Type B pancreatic cell (in vitro differentiated cells): ENCODE results near the gene RBMS3. TPM values are rescaled to one million over a fixed set of nuclear protein-coding genes. Genes with fewer than 3 reads are reported as not detected.

ENCODE experiments used
- DNase-seq: peaks from one replicate; pipeline ENCODE4 v3.0.0; 2021; ENCODE audit warnings: mixed read lengths; ENCODE audit not compliant: unreplicated experiment; ENCODE audit errors: extremely low spot score
- H3K27ac Mint-ChIP-seq: 2 replicates; pipeline ENCODE4 v1.8.0; 2021; ENCODE audit warnings: mild to moderate bottlenecking, mixed read lengths
- H3K27me3 Mint-ChIP-seq: 2 replicates; pipeline ENCODE4 v1.8.0; 2021; ENCODE audit warnings: mixed read lengths
- H3K36me3 Mint-ChIP-seq: 2 replicates; pipeline ENCODE4 v1.8.0; 2021; ENCODE audit warnings: mixed read lengths
- H3K4me1 Mint-ChIP-seq: one replicate; pipeline ENCODE4 v1.8.0; 2021; ENCODE audit warnings: mixed read lengths; ENCODE audit not compliant: unreplicated experiment
- H3K4me3 Mint-ChIP-seq: 2 replicates; pipeline ENCODE4 v1.8.0; 2021; ENCODE audit warnings: mild to moderate bottlenecking, mixed read lengths
- H3K9me3 Mint-ChIP-seq: 2 replicates; pipeline ENCODE4 v1.8.0; 2021; ENCODE audit warnings: mixed read lengths
- CTCF ChIP-seq: fragments of 200-600 bp; sonication (generic); conservative IDR thresholded peaks from 2 replicates; pipeline ENCODE4 v1.5.0; 2021; ENCODE audit warnings: antibody characterized with exemption, mild to moderate bottlenecking
- total RNA-seq: library from RNA; stranded (reverse); gene quantifications from 2 replicates; pipeline ENCODE4 v1.2.1, GENCODE V29; 2021; ENCODE audit warnings: low replicate concordance

The RBMS3 gene
- total RNA-seq, 1 donor from 2014 or later: 36.6 TPM

- H3K27me3 Mint-ChIP-seq: no peaks in the 10 kb centered on the region
- no peak overlapping the region for H3K27ac Mint-ChIP-seq
- peaks cover 5% of the 10 kb centered on the region for H3K4me1 Mint-ChIP-seq
- DNase-seq: no peak
- H3K36me3 Mint-ChIP-seq: no peaks in the 10 kb centered on the region
- TF ChIP-seq CTCF: no peak
- H3K4me3 Mint-ChIP-seq: no peak overlapping the region
- no peaks in the 10 kb centered on the region for H3K9me3 Mint-ChIP-seq
Measured at GRCh38 chr3:29720665-29721064, 439.8 kb downstream of the RBMS3 start.

GRCh38 chr3:29721789-29722188, 440.9 kb downstream of the RBMS3 start:
- peaks cover 5% of the 10 kb centered on the region for H3K4me1 Mint-ChIP-seq
- H3K4me3 Mint-ChIP-seq: no peak overlapping the region
- no peak for TF ChIP-seq CTCF
- peaks cover 6% of the 10 kb centered on the region for H3K36me3 Mint-ChIP-seq
- no peak for DNase-seq
- H3K27ac Mint-ChIP-seq: no peak overlapping the region
- peaks cover 6% of the 10 kb centered on the region for H3K9me3 Mint-ChIP-seq
- H3K27me3 Mint-ChIP-seq: no peaks in the 10 kb centered on the region

GRCh38 chr3:29731050-29731449, 450.2 kb downstream of the RBMS3 start:
- peaks cover 14% of the 10 kb centered on the region for H3K36me3 Mint-ChIP-seq
- H3K4me1 Mint-ChIP-seq: no peaks in the 10 kb centered on the region
- H3K4me3 Mint-ChIP-seq: no peak overlapping the region
- TF ChIP-seq CTCF: no peak
- no peak for DNase-seq
- H3K27me3 Mint-ChIP-seq: no peaks in the 10 kb centered on the region
- no peak overlapping the region for H3K27ac Mint-ChIP-seq
- H3K9me3 Mint-ChIP-seq: peaks cover 8% of the 10 kb centered on the region

- no peak overlapping the region for H3K27ac Mint-ChIP-seq
- H3K9me3 Mint-ChIP-seq: no peaks in the 10 kb centered on the region
- no peak for DNase-seq
- no peaks in the 10 kb centered on the region for H3K27me3 Mint-ChIP-seq
- H3K36me3 Mint-ChIP-seq: peaks cover 6% of the 10 kb centered on the region
- TF ChIP-seq CTCF: no peak
- no peak overlapping the region for H3K4me3 Mint-ChIP-seq
- peaks cover 23% of the 10 kb centered on the region for H3K4me1 Mint-ChIP-seq
Measured at GRCh38 chr3:29741231-29741630, 460.4 kb downstream of the RBMS3 start.

- no peak for TF ChIP-seq CTCF
- peaks cover 23% of the 10 kb centered on the region for H3K4me1 Mint-ChIP-seq
- no peaks in the 10 kb centered on the region for H3K27me3 Mint-ChIP-seq
- peaks cover 4% of the 10 kb centered on the region for H3K9me3 Mint-ChIP-seq
- DNase-seq: no peak
- no peak overlapping the region for H3K4me3 Mint-ChIP-seq
- H3K27ac Mint-ChIP-seq: peak overlapping the region; percentile 39
- H3K36me3 Mint-ChIP-seq: peaks cover 6% of the 10 kb centered on the region
Measured at GRCh38 chr3:29745232-29745870, 464.5 kb downstream of the RBMS3 start.
